Panc1 (cell line): ENCODE measurements around the gene C2CD4A. TPM values are rescaled to one million over a fixed set of nuclear protein-coding genes. Genes with fewer than 3 reads are reported as not detected.

Experiments
- ATAC-seq: fragments of 200-7000 bp; cut with Tn5 transposase; 2 replicates; pipeline ENCODE4 v1.9.1; 2020; ENCODE audit warnings: mild to moderate bottlenecking, moderate library complexity
- BruUV-seq: library from RNA; stranded (reverse); fragments of 400-500 nt; replicated peaks from 2 replicates; lab custom pipeline; 2021; lab: Mats Ljungman, UMichigan
- CTCF ChIA-PET: fragments of 300-600 bp; sonication (Branson Sonifier 250); formaldehyde crosslinking; loops from one replicate; lab custom pipeline; 2022; ENCODE audit warnings: antibody characterized with exemption; lab: Charles Lee
- POLR2A ChIA-PET: fragments of 300-600 bp; sonication (Branson Sonifier 250); formaldehyde crosslinking; loops from one replicate; lab custom pipeline; 2022; ENCODE audit warnings: antibody characterized with exemption; lab: Charles Lee
- DNase-seq: peaks from one replicate; pipeline ENCODE4 v3.0.0-alpha.2; 2010; ENCODE audit warnings: low read depth, low spot score
- H3K27ac ChIP-seq: 2 replicates; pipeline ENCODE4 v1.5.1; 2011; ENCODE audit warnings: mild to moderate bottlenecking, low read length, inconsistent platforms
- H3K27me3 ChIP-seq: fragments of 200-500 bp; sonication (Bioruptor generic); 2 replicates; pipeline ENCODE4 v1.6.0; 2014; ENCODE audit warnings: low read length, inconsistent platforms; ENCODE audit not compliant: control insufficient read depth, insufficient read depth
- H3K36me3 ChIP-seq: fragments of 200-500 bp; sonication (Bioruptor generic); 2 replicates; pipeline ENCODE4 v1.5.1; 2014; ENCODE audit warnings: inconsistent platforms, mild to moderate bottlenecking, low read length, moderate library complexity; ENCODE audit not compliant: control insufficient read depth, insufficient read depth
- H3K4me1 ChIP-seq: 2 replicates; pipeline ENCODE4 v1.5.1; 2011; ENCODE audit warnings: inconsistent platforms, mild to moderate bottlenecking, low read length, moderate library complexity; ENCODE audit not compliant: control insufficient read depth, insufficient read depth
- H3K4me3 ChIP-seq, 2 experiments: 2 replicates each; pipeline ENCODE4 v1.5.1; 2011 to 2012; ENCODE audit warnings: low read depth in 2 of 2, low read length in 2 of 2, mild to moderate bottlenecking in 2 of 2, inconsistent platforms in 1 of 2, moderate library complexity in 1 of 2
- H3K9me3 ChIP-seq: fragments of 200-500 bp; sonication (Bioruptor generic); 2 replicates; pipeline ENCODE4 v1.5.1; 2014; ENCODE audit warnings: low read depth, mild to moderate bottlenecking, inconsistent platforms, low read length, moderate library complexity; ENCODE audit not compliant: control insufficient read depth, insufficient read depth
- CTCF ChIP-seq: fragments of 450-650 bp; IDR thresholded peaks from 2 replicates; pipeline ENCODE4 v1.5.1; 2017; ENCODE audit warnings: mild to moderate bottlenecking
- POLR2AphosphoS5 ChIP-seq: IDR thresholded peaks from 2 replicates; pipeline ENCODE4 v1.6.1; 2012; ENCODE audit warnings: mild to moderate bottlenecking, low read depth, low read length, moderate library complexity
- SIN3A ChIP-seq: IDR thresholded peaks from 2 replicates; pipeline ENCODE4 v1.6.1; 2012; ENCODE audit warnings: low read depth, mild to moderate bottlenecking, low read length, moderate library complexity, borderline replicate concordance; ENCODE audit not compliant: insufficient read depth
- TCF7L2 ChIP-seq: IDR thresholded peaks from 2 replicates; pipeline ENCODE4 v1.6.1; 2011; ENCODE audit warnings: mild to moderate bottlenecking, low read depth, low read length, inconsistent platforms
- in situ Hi-C: cut with HindIII; loops from 2 replicates; pipeline ENCODE4 v1.10.0; 2016; ENCODE audit warnings: low sequenced_read_pairs, low pct_unique_long_range_greater_than_20kb
- intact Hi-C: fragments of 100-400 bp; cut with micrococcal nuclease; formaldehyde crosslinking; loops from one replicate; pipeline ENCODE4 v1.10.0; 2022; ENCODE audit not compliant: unreplicated experiment
- total RNA-seq: library from RNA; stranded (reverse); gene quantifications from one replicate; pipeline ENCODE4 v1.2.1, GENCODE V29; 2021; ENCODE audit not compliant: unreplicated experiment
- TF ChIP-seq, protein P1 (sequence below), 2 experiments: IDR thresholded peaks; 2 replicates each; pipeline ENCODE4 v1.6.1; 2011 to 2012; ENCODE audit warnings: low read depth in 2 of 2, control low read depth in 1 of 2, low read length in 1 of 2, mild to moderate bottlenecking in 1 of 2, moderate library complexity in 1 of 2; ENCODE audit not compliant: insufficient read depth in 1 of 2

C2CD4A gene
- total RNA-seq, 1 experiment from 2014 or later = 0.15 TPM

- intact Hi-C loops (no loop called here), in situ Hi-C loops (no loop called here)
- no TSS peak for BruUV-seq
- no peak for ATAC-seq
- H3K27ac ChIP-seq = no peak overlapping the region
- CTCF ChIA-PET = no interaction called here
- TF ChIP-seq CTCF = no peak
- TF ChIP-seq POLR2AphosphoS5 = no peak
- TF ChIP-seq TCF7L2 = no peak
- TF ChIP-seq, protein P1, sequence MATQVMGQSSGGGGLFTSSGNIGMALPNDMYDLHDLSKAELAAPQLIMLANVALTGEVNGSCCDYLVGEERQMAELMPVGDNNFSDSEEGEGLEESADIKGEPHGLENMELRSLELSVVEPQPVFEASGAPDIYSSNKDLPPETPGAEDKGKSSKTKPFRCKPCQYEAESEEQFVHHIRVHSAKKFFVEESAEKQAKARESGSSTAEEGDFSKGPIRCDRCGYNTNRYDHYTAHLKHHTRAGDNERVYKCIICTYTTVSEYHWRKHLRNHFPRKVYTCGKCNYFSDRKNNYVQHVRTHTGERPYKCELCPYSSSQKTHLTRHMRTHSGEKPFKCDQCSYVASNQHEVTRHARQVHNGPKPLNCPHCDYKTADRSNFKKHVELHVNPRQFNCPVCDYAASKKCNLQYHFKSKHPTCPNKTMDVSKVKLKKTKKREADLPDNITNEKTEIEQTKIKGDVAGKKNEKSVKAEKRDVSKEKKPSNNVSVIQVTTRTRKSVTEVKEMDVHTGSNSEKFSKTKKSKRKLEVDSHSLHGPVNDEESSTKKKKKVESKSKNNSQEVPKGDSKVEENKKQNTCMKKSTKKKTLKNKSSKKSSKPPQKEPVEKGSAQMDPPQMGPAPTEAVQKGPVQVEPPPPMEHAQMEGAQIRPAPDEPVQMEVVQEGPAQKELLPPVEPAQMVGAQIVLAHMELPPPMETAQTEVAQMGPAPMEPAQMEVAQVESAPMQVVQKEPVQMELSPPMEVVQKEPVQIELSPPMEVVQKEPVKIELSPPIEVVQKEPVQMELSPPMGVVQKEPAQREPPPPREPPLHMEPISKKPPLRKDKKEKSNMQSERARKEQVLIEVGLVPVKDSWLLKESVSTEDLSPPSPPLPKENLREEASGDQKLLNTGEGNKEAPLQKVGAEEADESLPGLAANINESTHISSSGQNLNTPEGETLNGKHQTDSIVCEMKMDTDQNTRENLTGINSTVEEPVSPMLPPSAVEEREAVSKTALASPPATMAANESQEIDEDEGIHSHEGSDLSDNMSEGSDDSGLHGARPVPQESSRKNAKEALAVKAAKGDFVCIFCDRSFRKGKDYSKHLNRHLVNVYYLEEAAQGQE (IDR thresholded peaks at IDR 0.05; ENCODE audit: insufficient read depth in 1 of 2, low read depth in 2 of 2, low read length in 1 of 2) = no peak
- no peak for TF ChIP-seq SIN3A
- peak; percentile 85 for DNase-seq
- no peak overlapping the region for H3K4me3 ChIP-seq
- H3K36me3 ChIP-seq = no peaks in the 10 kb centered on the region
- no peaks in the 10 kb centered on the region for H3K9me3 ChIP-seq
- POLR2A ChIA-PET = no interaction called here
- no peaks in the 10 kb centered on the region for H3K4me1 ChIP-seq
- no peaks in the 10 kb centered on the region for H3K27me3 ChIP-seq
These were observed 43.4 kb downstream of the C2CD4A start for GRCh38 chr15:62109982-62110851.

GRCh38 chr15:62112081-62112480, 45.3 kb downstream of the C2CD4A start:
- POLR2A ChIA-PET = no interaction called here
- Histone ChIP-seq H3K4me1 (no peaks in the 10 kb centered on the region), H3K9me3 (no peaks in the 10 kb centered on the region), H3K27ac (no peak overlapping the region), H3K36me3 (no peaks in the 10 kb centered on the region), H3K27me3 (no peaks in the 10 kb centered on the region), H3K4me3 (no peak overlapping the region)
- ATAC-seq = no peak
- in situ Hi-C loops = no loop called here
- no peak for DNase-seq
- CTCF ChIA-PET = no interaction called here
- intact Hi-C loops = no loop called here
- TF ChIP-seq SIN3A (no peak), CTCF (no peak), POLR2AphosphoS5 (no peak)
- BruUV-seq = no TSS peak
